ENCODE measurements around the gene MTCH1.

GRCh38 chr6:36997811-36998722 is 12.1 kb upstream of the MTCH1 start:
- TF ChIP-seq CTCF (IDR thresholded peaks at IDR 0.05), result no peak
- TF ChIP-seq EZH2 (IDR thresholded peaks at IDR 0.05), result no peak
